HG02678 (cell line): Measurements from ENCODE around the gene PSMG2.
"Not testable (repeated sequence)": the region's sequence is repeated elsewhere in the genome, so short reads cannot be mapped to it uniquely, and the experiment has no call there.

Source experiments
- ATAC-seq: cut with Tn5 transposase; IDR thresholded peaks from one replicate; pipeline ENCODE4 v1.9.1; 2021; ENCODE audit warnings: mild to moderate bottlenecking, moderate library complexity; ENCODE audit not compliant: unreplicated experiment

Gene PSMG2

DNA sequence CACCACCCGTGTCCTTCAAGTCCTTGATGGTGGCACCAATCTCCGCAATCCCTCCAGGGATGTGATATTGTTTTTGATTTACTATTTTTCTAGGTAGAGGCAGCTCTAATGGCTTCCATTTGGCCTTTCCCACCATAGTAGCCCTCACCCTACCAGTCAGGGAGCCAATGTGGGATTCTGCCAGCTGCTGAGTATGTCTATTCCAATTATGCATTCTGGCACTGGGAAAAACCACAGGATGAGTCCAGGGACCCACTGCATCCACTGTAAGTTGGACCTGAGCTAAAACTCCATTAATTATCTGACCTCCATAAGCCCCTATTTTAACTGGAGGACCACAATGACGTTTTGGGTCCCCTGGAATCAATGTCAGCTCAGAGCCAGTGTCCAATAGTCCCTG, 55.7 kb downstream of the PSMG2 start:
- not testable (repeated sequence) for ATAC-seq

GRCh38 chr18:12765126-12765525, 62.3 kb downstream of the PSMG2 start:
- no peak for ATAC-seq

GRCh38 chr18:12765586-12765985, 62.7 kb downstream of the PSMG2 start:
- ATAC-seq, result no peak

DNA sequence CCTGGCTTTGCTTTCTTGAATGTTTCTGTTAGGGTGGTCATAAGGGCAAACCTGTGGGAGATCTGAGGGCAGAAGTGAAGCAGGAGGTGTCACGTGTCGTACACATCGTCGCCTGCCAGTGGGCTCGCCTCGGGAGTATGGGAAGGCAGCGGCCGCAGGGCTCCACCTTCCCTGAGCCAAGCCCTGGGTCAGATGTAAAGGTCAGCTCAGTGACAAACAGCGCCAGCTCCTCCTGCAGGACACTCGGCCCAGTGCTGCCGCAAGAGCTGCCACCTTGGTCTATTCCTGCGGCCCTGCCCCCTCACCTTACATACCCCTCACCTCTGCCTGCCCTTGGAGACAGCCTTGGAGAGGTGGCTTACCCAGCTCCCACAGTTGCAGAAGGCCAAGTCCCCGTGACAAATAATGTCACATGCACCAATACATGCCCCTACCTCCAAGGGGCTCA, 64.2 kb downstream of the PSMG2 start:
- no peak for ATAC-seq

- ATAC-seq, result no peak
Measured at GRCh38 chr18:12767580-12768155, 64.8 kb downstream of the PSMG2 start.

DNA sequence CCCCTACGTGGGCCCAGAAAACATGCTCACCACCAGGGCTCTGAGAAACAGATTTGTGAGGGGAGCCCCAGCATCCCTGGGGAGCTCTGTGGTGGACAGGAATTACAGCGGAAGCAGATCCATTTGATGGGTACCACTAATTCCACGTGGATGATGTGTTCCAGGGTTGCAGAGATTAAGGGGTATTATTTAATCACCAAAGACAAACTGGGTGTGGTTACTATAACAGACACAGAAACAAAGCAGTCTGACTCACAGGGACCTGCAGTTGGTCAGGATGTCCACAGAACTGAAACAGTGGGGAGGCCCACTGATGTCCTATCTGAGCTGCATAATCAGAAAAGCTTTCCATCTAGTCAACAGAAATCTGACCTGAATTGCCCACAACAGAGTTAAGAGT, 65.8 kb downstream of the PSMG2 start:
- no peak for ATAC-seq

- ATAC-seq, result no peak
Measured at GRCh38 chr18:12769136-12769535, 66.3 kb downstream of the PSMG2 start.

DNA sequence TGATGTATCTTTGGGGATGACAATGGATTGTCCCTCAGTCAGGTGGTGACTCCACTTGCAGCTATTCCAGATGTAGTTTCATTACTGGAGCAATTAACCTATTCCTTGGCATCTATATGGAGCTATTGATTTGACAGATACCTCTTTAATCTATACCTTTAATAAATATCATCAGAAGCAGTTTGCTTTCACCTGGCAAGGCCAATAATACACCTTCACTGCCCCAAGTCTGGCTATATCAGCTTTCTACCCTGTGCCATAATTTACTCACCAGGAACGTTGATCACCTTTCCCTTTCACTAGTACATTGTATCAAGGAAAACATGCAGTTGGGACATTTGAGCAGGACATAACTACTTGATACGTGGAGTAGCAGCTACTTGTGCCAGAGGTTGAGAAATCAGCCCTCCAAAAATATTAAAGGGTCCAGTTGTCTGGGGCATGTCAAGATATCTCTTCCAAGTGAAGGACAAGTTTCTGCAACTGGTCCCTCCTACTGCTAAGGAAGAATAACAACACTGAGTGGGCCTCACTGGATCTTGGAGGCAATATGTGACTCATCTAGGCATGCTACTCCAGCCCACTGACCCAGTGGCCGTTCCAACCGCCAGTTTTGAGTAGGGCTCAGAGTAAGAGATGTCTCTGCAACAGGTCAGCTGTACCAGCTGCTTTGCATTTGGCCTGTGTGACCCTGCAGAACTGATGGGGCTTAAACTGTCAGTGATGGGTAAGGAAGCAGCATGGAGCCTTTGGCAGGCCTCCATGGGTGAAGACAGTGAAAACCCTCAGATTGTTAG, 67.0 kb downstream of the PSMG2 start:
- no peak for ATAC-seq

DNA sequence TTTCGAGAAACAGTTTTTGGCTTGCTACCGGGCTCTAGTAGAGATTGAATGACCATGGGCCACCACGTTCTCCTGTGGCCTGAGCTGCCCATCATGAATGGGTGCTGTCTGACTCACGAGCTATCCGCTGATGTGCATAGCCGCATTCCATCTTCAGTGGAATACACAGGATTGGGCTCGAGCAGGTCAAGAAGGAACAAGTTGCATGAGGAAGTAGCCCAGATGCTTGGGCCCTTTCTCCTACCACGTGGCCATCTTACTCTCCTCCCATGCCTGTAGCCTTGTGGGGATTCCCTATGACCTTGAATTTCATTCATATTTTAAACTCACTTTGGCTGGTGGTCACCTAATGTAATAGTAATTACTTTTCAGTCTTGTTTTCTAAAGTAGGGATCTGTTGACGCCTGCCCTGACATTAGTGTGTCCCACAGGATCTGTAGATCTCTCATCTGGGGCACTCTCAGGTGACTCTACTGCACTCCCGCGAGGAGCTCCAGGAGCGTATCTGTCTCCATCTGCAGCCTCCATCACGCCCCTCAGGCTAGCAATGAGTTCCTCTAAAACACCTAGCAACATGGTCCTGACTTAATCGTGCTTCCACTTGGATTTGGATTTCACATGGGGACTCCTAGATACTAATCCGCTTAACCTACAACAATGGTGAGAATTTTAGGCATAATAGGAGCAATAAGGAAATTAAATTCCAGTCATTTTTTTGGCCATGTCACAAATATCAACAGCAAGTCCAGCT, 67.8 kb downstream of the PSMG2 start:
- ATAC-seq, result no peak

DNA sequence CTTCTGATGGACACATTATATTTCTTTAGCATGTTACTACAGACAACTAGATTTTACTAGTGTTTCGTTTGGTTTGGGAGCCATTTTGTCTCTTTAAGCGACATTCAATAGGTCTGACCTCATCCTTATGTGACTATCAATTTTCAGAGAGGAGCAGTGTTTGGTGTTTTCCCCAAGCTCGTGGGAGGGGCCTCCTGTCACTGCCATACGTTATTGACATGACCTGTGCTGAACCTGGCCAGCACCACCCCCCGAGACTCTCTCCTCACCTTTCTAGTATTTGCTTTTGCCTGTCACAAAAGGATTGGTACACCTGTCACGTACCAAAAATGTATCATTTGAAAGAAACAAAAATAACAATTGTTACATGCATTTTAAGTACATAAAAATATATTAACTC, 69.3 kb downstream of the PSMG2 start:
- no peak for ATAC-seq

DNA sequence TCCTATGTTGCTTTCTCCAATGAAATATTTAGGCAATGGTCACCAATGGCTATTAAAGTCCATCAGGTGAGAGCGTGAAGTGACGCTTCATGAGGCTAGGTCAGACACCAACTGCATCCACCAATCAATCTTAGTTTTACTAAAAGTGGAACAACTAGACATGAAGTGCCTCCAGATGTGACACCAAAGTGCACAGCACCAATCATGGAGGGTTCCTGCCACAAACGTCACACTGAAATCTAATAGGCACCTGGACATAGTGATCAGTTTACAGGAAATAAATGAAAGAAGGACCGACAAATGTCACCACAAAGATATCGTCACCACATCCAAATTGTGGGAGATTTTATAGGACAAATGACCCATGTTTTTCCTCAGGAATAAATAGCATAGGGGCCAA, 70.5 kb downstream of the PSMG2 start:
- ATAC-seq, result no peak

DNA sequence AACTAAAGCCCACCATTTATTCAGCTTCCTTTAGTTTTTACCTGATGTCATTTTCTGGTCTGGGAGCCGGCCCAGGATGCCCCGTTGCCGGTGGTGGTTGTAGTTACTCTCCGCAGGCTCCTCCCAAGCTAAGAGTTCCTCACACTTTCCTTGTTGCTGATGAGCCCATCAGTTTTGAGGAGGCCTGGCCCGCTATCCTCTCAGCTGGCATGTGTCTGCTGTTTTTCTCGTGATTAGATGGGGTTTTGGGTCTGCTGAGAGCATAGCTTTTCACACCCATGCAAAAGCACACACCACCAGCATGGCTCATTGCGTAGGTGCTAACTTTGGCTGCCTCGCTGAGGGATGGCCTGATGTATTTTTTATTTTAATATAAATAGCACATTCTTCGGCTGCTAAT, 72.1 kb downstream of the PSMG2 start:
- no peak for ATAC-seq
